ENCODE results near the gene CCDC88A.

DNA sequence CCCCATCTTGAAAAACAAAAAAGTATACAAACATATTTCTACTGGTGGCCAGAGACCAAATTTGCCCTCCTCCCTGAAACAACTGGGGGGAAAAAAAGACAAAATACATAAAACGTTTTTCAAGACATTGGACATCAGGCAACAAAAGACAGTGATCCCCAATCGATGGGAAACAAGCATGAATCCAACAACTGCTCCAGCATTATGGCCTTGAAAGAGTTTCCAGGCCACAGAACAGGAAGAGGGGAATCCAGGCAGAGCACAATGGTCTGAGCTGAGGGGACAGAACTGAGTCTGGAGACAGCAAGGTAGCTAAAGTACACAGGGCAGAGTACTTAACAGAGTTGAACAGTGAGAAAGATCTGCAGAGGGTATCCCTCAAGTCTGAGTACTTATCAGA lies 4.4 kb downstream of the CCDC88A start:
- TF ChIP-seq, protein P1, sequence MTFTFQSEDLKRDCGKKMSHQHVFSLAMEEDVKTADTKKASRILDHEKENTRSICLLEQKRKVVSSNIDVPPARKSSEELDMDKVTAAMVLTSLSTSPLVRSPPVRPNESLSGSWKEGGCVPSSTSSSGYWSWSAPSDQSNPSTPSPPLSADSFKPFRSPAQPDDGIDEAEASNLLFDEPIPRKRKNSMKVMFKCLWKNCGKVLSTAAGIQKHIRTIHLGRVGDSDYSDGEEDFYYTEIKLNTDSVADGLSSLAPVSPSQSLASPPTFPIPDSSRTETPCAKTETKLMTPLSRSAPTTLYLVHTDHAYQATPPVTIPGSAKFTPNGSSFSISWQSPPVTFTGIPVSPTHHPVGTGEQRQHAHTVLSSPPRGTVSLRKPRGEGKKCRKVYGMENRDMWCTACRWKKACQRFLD (tag by site-specific recombination; IDR thresholded peaks at IDR 0.05), result no peak
- no peak for TF ChIP-seq ZBTB7A (tag by site-specific recombination; IDR thresholded peaks at IDR 0.05; ENCODE audit: low read depth)

All from HEK293 (cell line).